Measurements from ENCODE around the gene TEAD3. TPM values are rescaled to one million over a fixed set of nuclear protein-coding genes. Genes with fewer than 3 reads are reported as not detected.

TEAD3 gene
- 10 to 100 TPM; 13.7 to 33.5 (median 29.3) TPM for total RNA-seq

- Histone ChIP-seq H3K27me3 (peaks cover 0 to 34% (median 0%) of the 10 kb centered on the region in 4 donors), H3K9me3 (no peaks in the 10 kb centered on the region), H3K4me3 (peak within 1 kb of the TSS; percentile 83 to 96 (median 92)), H3K27ac (peak within 1 kb of the TSS; percentile 95 to 99 (median 98)), H3K4me1 (peaks cover 36 to 63% (median 37%) of the 10 kb centered on the region in 3 donors), H3K36me3 (peaks cover 0 to 4% (median 0%) of the 10 kb centered on the region in 3 donors)
- intact Hi-C loops (cut with DNase I) = no loop called here
- 0% methylated on average over 14 of the region's 98 CpGs; no CpG with 5 or more reads in 1 of the 2 donors for WGBS, 2 donors
- TF ChIP-seq CTCF (IDR thresholded peaks at IDR 0.05) = peak in 1 of 6 experiments; percentile 6
- TF ChIP-seq POLR2A (IDR thresholded peaks at IDR 0.05) = peak in 2 of 4 donors; percentile 69 to 80
- no peak for DNase-seq
Observed at GRCh38 chr6:35496841-35497570, at the start of gene TEAD3. TSS of gene TEAD3 (minus strand) at chr6:35497079.

GRCh38 chr6:35544769-35545361, 48.0 kb upstream of the TEAD3 start:
- no peak overlapping the region for H3K4me3 ChIP-seq
- TF ChIP-seq CTCF (IDR thresholded peaks at IDR 0.05) = no peak
- TF ChIP-seq POLR2A (IDR thresholded peaks at IDR 0.05) = no peak
- H3K36me3 ChIP-seq = no peaks in the 10 kb centered on the region
- H3K9me3 ChIP-seq = no peaks in the 10 kb centered on the region
- no peak overlapping the region for H3K27ac ChIP-seq
- intact Hi-C loops (cut with DNase I) = no loop called here
- WGBS, 2 donors = 29 to 32% methylated on average over 6 to 7 of the region's 13 CpGs
- DNase-seq = no peak
- peaks cover 0 to 13% (median 8%) of the 10 kb centered on the region in 3 donors for H3K4me1 ChIP-seq
- H3K27me3 ChIP-seq = no peaks in the 10 kb centered on the region

- H3K4me3 ChIP-seq = no peak overlapping the region
- WGBS, 2 donors = 84 to 87% methylated on average over 14 to 16 of the region's 16 CpGs
- TF ChIP-seq CTCF (IDR thresholded peaks at IDR 0.05) = no peak
- no peak for TF ChIP-seq POLR2A (IDR thresholded peaks at IDR 0.05)
- no peak for DNase-seq
- no peaks in the 10 kb centered on the region for H3K9me3 ChIP-seq
- intact Hi-C loops (cut with DNase I) = no loop called here
- peaks cover 0 to 13% (median 8%) of the 10 kb centered on the region in 3 donors for H3K4me1 ChIP-seq
- no peak overlapping the region for H3K27ac ChIP-seq
- no peaks in the 10 kb centered on the region for H3K27me3 ChIP-seq
- no peaks in the 10 kb centered on the region for H3K36me3 ChIP-seq
Observed at GRCh38 chr6:35543459-35544193, 46.7 kb upstream of the TEAD3 start.

DNA sequence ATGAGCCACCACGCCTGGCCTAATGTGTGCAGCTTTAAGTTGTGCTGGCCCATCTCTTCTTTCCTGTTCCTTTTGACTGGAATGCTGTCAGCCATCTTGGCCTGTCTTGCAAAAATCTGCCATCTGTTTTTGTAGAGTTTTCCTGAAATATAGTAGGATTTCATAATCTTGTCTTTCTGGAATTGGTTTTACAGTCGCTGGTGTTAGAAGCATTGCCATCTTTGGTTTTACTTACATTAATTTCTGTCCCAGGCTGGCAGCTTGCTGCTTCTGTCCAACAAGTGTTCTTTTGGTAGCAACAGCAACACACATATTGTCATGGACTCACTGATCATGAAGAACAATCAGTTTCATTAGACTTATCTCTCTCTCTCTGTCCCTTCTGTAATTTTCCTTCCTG, 45.0 kb upstream of the TEAD3 start:
- Histone ChIP-seq H3K36me3 (no peaks in the 10 kb centered on the region), H3K27ac (no peak overlapping the region)

More for the DNA sequence above, 45.0 kb upstream of the TEAD3 start:
- Histone ChIP-seq H3K4me3 (no peak overlapping the region), H3K9me3 (no peaks in the 10 kb centered on the region), H3K27me3 (no peaks in the 10 kb centered on the region), H3K4me1 (peaks cover 0 to 13% (median 8%) of the 10 kb centered on the region in 3 donors)
- TF ChIP-seq CTCF (IDR thresholded peaks at IDR 0.05) (no peak), POLR2A (IDR thresholded peaks at IDR 0.05) (no peak)
- intact Hi-C loops (cut with DNase I) = no loop called here
- WGBS, 2 donors = 81 to 87% methylated on average over 2 of the region's 2 CpGs
- DNase-seq = no peak

Measured in esophagus squamous epithelium (tissue), 5 donors.